ENCODE data around the gene UBE2L5.
"Not testable (repeated sequence)": the region's sequence is repeated elsewhere in the genome, so short reads cannot be mapped to it uniquely, and the experiment has no call there.

- not testable (repeated sequence) for TF ChIP-seq CTCF (conservative IDR thresholded peaks at IDR 0.05 in 1 of 2, IDR thresholded peaks at IDR 0.05 in 1 of 2; ENCODE audit: low read depth in 1 of 2, low read length in 2 of 2); EZH2 (IDR thresholded peaks at IDR 0.05; ENCODE audit: low read length, missing control alignments)
Measured at GRCh38 chr13:30451476-30451875, 29.2 kb downstream of the UBE2L5 start.
